Tibial nerve (tissue), 4 donors: ENCODE data around the gene AIFM1. TPM values are rescaled to one million over a fixed set of nuclear protein-coding genes. Genes with fewer than 3 reads are reported as not detected.

Source experiments
- DNase-seq, 2 donors: peaks; one replicate each; pipeline ENCODE4 v3.0.0-alpha.2; 2019; ENCODE audit warnings: low spot score in 2 of 2
- H3K27ac ChIP-seq, 4 donors: fragments of 200-600 bp; sonication (generic) in 3 of 4; one replicate each; pipeline ENCODE4 v1.5.1; 2017 to 2019; ENCODE audit warnings: mild to moderate bottlenecking in 1 of 4
- H3K27me3 ChIP-seq, 2 donors: fragments of 200-600 bp; sonication (generic) in 1 of 2; one replicate each; pipeline versions ENCODE4 v1.5.1 to v1.6.0; 2017 to 2019
- H3K36me3 ChIP-seq, 3 donors: fragments of 200-600 bp; sonication (generic); one replicate each; pipeline ENCODE4 v1.5.1; 2018 to 2019
- H3K4me1 ChIP-seq, 4 donors: fragments of 200-600 bp; sonication (generic) in 3 of 4; one replicate each; pipeline ENCODE4 v1.5.1; 2017 to 2019
- H3K4me3 ChIP-seq, 4 donors: fragments of 200-600 bp; sonication (generic) in 3 of 4; one replicate each; pipeline ENCODE4 v1.5.1; 2017 to 2019; ENCODE audit warnings: mild to moderate bottlenecking in 1 of 4, moderate library complexity in 1 of 4
- H3K9me3 ChIP-seq, 4 donors: fragments of 200-600 bp; sonication (generic) in 3 of 4; one replicate each; pipeline ENCODE4 v1.5.1; 2017 to 2019
- CTCF ChIP-seq, 5 experiments: fragments of 200-600 bp in 3 of 5; fragments of 450-650 bp in 2 of 5; sonication (generic) in 3 of 5; IDR thresholded peaks; one replicate each; pipeline ENCODE4 v1.5.1; 2016 to 2019; ENCODE audit warnings: antibody characterized with exemption in 5 of 5, mild to moderate bottlenecking in 3 of 5, moderate library complexity in 2 of 5
- EP300 ChIP-seq, 2 donors: sonication (generic); formaldehyde crosslinking; IDR thresholded peaks; one replicate each; pipeline ENCODE4 v1.6.1; 2017; ENCODE audit warnings: antibody characterized with exemption in 2 of 2, mild to moderate bottlenecking in 1 of 2
- POLR2A ChIP-seq, 2 donors: fragments of 450-650 bp; IDR thresholded peaks; one replicate each; pipeline ENCODE4 v1.6.1; 2017; ENCODE audit warnings: antibody characterized with exemption in 2 of 2, mild to moderate bottlenecking in 2 of 2, moderate library complexity in 2 of 2
- WGBS, 2 donors: methylation state at CpG; one replicate each; pipeline ENCODE4 v1.1.5; 2018; 5-methylcytosine and 5-hydroxymethylcytosine counted together
- total RNA-seq, 4 donors: library from RNA; depleted of rRNA; stranded (reverse); fragments of >200 nt; gene quantifications; one replicate each; pipeline ENCODE4 v1.1.0, GENCODE V29; 2016

AIFM1 gene
- total RNA-seq, 4 donors from 2014 or later = 12.0 to 18.4 (median 16.7) TPM

DNA sequence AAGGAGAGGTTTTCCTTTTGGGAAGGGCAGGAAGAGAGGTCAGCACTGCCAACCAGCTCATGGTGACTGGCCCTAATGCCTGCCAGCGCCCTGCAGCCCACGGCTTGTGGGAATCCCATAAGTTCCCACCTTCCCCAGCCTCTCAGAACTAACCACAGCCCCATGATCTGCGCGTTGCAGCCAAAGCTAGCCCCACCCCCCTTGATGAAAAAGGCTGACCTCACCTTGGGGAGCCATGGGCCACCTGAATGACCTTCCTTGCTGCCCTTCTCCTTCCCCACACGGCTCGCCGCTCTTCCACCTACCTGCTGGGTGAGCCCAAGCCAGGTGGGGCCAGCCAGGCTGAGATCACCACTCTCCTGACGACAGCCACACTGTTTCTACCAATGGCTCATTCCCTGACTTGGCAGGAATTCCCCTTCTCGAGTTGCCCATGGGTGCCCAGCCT lies 51.5 kb downstream of the AIFM1 start:
- 64 to 67% methylated on average over 2 to 9 of the region's 9 CpGs for WGBS, 2 donors
- DNase-seq = no peak
- no peak overlapping the region for H3K27ac ChIP-seq

GRCh38 chrX:130111220-130112154 lies 54.2 kb downstream of the AIFM1 start:
- Histone ChIP-seq H3K4me3 (peak overlapping the region in 2 of 4 donors; percentile 46 to 70), H3K4me1 (peaks cover 0 to 22% (median 0%) of the 10 kb centered on the region in 4 donors), H3K36me3 (no peaks in the 10 kb centered on the region), H3K9me3 (no peaks in the 10 kb centered on the region), H3K27me3 (peaks cover 0 to 6% of the 10 kb centered on the region in 2 donors), H3K27ac (peak overlapping the region in 3 of 4 donors; percentile 30 to 90 (median 89))
- 55 to 91% methylated on average over 8 to 43 of the region's 43 CpGs for WGBS, 2 donors
- no peak for TF ChIP-seq CTCF (IDR thresholded peaks at IDR 0.05)
- no peak for TF ChIP-seq EP300 (IDR thresholded peaks at IDR 0.05)
- no peak for TF ChIP-seq POLR2A (IDR thresholded peaks at IDR 0.05)
- no peak for DNase-seq

More for the DNA sequence above, 51.5 kb downstream of the AIFM1 start:
- Histone ChIP-seq H3K36me3 (no peaks in the 10 kb centered on the region), H3K4me1 (peaks cover 0 to 3% (median 0%) of the 10 kb centered on the region in 4 donors), H3K9me3 (no peaks in the 10 kb centered on the region), H3K4me3 (no peak overlapping the region), H3K27me3 (peaks cover 0 to 6% of the 10 kb centered on the region in 2 donors)
- no peak for TF ChIP-seq CTCF (IDR thresholded peaks at IDR 0.05)
- no peak for TF ChIP-seq EP300 (IDR thresholded peaks at IDR 0.05)
- TF ChIP-seq POLR2A (IDR thresholded peaks at IDR 0.05) = no peak

DNA sequence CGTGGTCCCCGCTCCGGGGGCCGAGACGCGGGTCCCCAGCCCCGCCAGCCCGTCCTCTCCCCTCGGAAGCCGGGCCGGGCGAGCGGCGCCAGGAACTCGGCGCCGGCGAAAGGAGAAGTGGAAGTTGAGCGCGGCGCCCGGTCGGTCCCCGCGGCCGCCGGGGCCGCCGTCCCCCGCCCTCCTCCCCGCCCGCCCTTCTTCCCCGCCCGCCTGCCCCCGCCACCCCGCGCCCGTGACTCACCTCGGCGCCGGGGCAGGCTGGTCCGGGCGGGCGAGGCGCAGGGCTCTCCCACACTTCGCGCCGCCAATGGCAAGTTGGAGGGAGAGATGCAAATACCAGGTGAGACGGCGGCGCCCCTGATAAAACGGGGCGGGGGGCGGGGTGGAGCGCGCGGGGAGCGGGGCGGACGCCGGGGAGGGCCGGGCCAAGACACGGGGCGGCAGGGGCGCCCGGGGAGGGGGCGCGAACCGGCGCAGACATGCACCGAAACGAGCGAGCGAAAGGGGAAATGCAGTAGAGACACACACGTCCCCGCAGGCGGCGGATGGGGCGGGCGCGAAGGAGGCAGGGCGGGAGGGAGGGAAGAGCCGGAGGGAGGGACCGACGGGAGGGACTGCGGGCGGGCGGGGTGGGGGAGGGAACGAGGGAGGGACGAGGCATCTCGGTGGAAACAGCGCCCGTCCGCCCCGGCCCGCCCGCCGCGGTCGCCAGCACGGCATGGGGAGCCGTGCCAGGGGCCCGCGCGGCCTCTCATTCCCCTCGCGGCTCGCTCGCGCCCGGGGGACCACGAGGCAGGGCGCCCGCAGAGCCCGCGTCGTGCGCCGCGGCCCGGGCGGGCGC lies 55.0 kb downstream of the AIFM1 start, which contains the start of gene ELF4:
Gene ELF4 (minus strand): TSS at position 119 of the 841 bp plus-strand sequence. CDS start 29,167 bp downstream, outside the sequence.
- WGBS, 2 donors = 0 to 38% methylated on average over 6 to 102 of the region's 123 CpGs

More for the DNA sequence above, 55.0 kb downstream of the AIFM1 start, which contains the start of gene ELF4:
- Histone ChIP-seq H3K4me1 (peaks cover 0 to 31% (median 0%) of the 10 kb centered on the region in 4 donors), H3K9me3 (no peaks in the 10 kb centered on the region), H3K27me3 (peaks cover 0 to 6% of the 10 kb centered on the region in 2 donors), H3K36me3 (no peaks in the 10 kb centered on the region), H3K4me3 (peak within 1 kb of the TSS; percentile 45 to 70 (median 50)), H3K27ac (peak within 1 kb of the TSS; percentile 78 to 93 (median 90))
- DNase-seq = no peak
- TF ChIP-seq EP300 (IDR thresholded peaks at IDR 0.05) (no peak), CTCF (IDR thresholded peaks at IDR 0.05) (no peak), POLR2A (IDR thresholded peaks at IDR 0.05) (no peak)
